ENCODE data around the gene RNF157.

Gene RNF157

DNA sequence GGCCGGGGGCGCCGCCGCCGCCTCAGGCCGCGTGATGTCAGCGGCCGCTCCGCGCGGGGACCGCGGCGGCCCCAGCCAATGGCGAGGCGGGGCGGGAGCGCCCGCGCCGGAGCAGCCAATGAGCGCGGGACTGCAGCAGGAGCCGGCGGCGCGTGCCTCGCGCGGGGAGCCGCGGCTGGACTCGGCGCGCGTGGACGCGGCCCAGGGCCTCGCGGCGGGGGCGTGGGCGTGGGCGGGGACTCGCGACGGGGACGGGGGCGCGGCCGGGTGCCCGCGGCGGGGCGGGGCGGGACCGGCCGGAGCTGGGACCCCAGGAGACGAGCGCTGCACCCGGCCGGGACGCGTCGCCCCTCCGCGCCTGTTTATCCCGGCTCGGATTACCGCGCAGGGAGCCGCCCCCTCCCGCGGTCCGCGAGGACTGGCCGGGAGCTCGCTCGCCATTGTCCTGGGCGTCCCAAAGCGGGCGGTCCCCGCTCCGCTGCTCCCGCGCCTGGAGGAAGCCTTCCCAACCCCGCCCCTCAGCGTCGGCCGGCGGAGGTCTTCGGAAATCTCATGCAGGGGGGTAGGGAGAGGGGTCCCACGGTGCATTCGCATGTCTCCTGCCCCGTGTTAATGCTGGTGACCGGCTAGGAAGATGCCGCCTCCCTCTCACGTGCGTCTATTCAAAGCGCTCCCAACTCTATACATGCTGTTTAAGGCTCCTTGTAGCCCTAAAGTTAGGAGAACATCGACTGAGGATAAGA is at the start of gene RNF157:
Gene RNF157 (minus strand): TSS at position 33 of the 743 bp plus-strand sequence. CDS start 253 bp downstream, outside the sequence.
- Histone ChIP-seq H3K9me3 (ENCODE audit: low read length) (no peaks in the 10 kb centered on the region), H3K36me3 (ENCODE audit: insufficient read depth, low read length) (no peaks in the 10 kb centered on the region), H3K27me3 (ENCODE audit: control insufficient read depth in 1 of 2, insufficient read depth in 2 of 2, low read length in 2 of 2) (peaks cover 8 to 16% of the 10 kb centered on the region in 2 donors), H3K27ac (ENCODE audit: low read depth, low read length) (no peak within 1 kb of the TSS), H3K9ac (ENCODE audit: low read length) (no peak within 1 kb of the TSS), H3K4me3 (ENCODE audit: low read depth in 1 of 2, low read length in 2 of 2) (peak within 1 kb of the TSS; percentile 58 to 59), H3K4me1 (ENCODE audit: insufficient read depth, low read length) (peaks cover 6% of the 10 kb centered on the region)

DNA sequence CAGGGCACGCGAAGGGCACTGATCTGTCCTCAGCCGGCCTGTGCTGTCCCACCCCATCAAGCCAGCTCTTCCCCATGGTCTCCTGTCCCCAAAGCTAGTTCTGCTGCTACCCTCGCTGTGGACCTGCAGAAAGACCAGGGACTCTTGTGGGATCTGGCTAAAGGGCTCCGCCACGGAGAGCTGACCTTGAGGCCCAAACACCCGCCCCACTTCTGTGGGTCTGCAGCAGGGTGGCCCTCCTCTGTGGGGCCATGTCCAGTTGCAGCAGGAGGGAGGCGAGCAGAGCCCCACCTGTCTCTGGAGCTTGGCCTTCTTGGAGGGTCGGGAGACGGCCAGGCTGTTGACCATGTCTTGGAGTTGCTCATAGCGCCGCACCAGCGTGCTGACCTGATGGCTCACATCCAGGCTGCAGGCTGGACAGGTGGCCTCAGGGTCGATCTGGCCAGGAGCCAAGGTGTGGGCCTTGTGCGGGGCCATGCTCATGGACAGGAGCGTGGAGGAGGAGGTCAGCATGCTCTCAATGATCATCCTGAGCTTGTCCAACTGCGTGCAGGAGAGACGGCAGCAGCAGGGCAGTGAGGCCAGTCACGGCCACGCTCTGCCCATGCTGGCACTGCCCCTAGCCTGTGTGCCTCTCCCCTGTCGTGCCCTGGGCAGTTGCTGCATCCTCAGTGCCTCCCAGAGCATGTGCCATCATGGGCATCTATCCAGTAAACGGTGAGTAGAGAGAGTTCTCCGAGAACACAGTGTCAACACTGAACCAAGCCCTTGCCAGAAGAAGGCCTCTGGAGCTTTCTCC is 41.5 kb upstream of the RNF157 start:
- H3K9ac ChIP-seq (ENCODE audit: low read length) = no peak overlapping the region
- no peak overlapping the region for H3K27ac ChIP-seq (ENCODE audit: low read depth, low read length)
- H3K27me3 ChIP-seq (ENCODE audit: control insufficient read depth in 1 of 2, insufficient read depth in 2 of 2, low read length in 2 of 2) = no peaks in the 10 kb centered on the region
- H3K4me1 ChIP-seq (ENCODE audit: insufficient read depth, low read length) = peaks cover 12% of the 10 kb centered on the region
- no peaks in the 10 kb centered on the region for H3K36me3 ChIP-seq (ENCODE audit: insufficient read depth, low read length)
- H3K4me3 ChIP-seq (ENCODE audit: low read depth in 1 of 2, low read length in 2 of 2) = no peak overlapping the region
- no peaks in the 10 kb centered on the region for H3K9me3 ChIP-seq (ENCODE audit: low read length)

GRCh38 chr17:76280650-76281049 is 40.4 kb upstream of the RNF157 start:
- no peak overlapping the region for H3K4me3 ChIP-seq (ENCODE audit: low read depth in 1 of 2, low read length in 2 of 2)
- no peaks in the 10 kb centered on the region for H3K36me3 ChIP-seq (ENCODE audit: insufficient read depth, low read length)
- no peaks in the 10 kb centered on the region for H3K27me3 ChIP-seq (ENCODE audit: control insufficient read depth in 1 of 2, insufficient read depth in 2 of 2, low read length in 2 of 2)
- H3K4me1 ChIP-seq (ENCODE audit: insufficient read depth, low read length) = peaks cover 12% of the 10 kb centered on the region
- no peaks in the 10 kb centered on the region for H3K9me3 ChIP-seq (ENCODE audit: low read length)
- no peak overlapping the region for H3K9ac ChIP-seq (ENCODE audit: low read length)
- no peak overlapping the region for H3K27ac ChIP-seq (ENCODE audit: low read depth, low read length)

GRCh38 chr17:76279742-76280287 is 39.5 kb upstream of the RNF157 start:
- H3K4me3 ChIP-seq (ENCODE audit: low read depth in 1 of 2, low read length in 2 of 2) = no peak overlapping the region
- H3K9ac ChIP-seq (ENCODE audit: low read length) = no peak overlapping the region
- H3K27ac ChIP-seq (ENCODE audit: low read depth, low read length) = no peak overlapping the region
- no peaks in the 10 kb centered on the region for H3K36me3 ChIP-seq (ENCODE audit: insufficient read depth, low read length)
- no peaks in the 10 kb centered on the region for H3K9me3 ChIP-seq (ENCODE audit: low read length)
- no peaks in the 10 kb centered on the region for H3K27me3 ChIP-seq (ENCODE audit: control insufficient read depth in 1 of 2, insufficient read depth in 2 of 2, low read length in 2 of 2)
- peaks cover 12% of the 10 kb centered on the region for H3K4me1 ChIP-seq (ENCODE audit: insufficient read depth, low read length)

DNA sequence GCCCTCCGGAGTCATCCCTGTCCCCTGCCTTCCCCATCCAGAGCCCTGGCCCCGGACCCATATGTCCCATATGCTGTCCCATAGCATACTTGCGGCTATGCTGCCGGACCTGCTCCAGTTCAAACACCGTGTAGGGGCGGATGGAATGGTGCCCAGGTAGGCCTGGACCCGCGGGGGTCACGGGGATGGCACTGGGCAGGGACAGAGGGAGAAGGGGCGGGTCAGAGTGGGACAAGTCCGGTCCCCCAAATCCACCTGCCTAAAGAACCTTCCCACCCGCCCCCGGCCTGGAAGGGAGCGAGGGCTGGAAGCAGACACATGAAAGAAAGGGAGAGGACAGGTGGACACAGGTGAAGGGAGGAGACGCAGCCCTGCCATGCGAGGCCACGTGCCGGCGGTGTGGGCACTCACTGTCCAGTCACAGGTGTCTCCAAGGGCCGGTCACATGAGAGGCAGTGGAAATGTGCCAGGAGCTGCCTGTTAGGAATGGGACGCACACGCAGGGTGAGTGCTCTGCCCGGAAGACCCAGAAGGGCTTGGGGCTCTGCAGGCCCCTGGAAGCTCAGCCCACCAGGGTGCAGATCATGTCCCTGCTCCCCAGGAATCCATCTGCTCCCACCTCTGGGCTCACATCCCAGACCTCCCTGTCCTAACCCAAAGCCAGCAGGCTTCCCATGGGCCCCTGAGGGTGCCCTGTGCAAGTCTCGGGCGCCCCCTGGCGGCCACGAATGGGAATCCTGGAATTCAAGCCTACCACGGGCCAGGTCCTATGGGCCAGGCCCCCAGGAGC is 38.9 kb upstream of the RNF157 start:
- Histone ChIP-seq H3K9ac (ENCODE audit: low read length) (no peak overlapping the region), H3K4me3 (ENCODE audit: low read depth in 1 of 2, low read length in 2 of 2) (no peak overlapping the region), H3K27ac (ENCODE audit: low read depth, low read length) (no peak overlapping the region), H3K27me3 (ENCODE audit: control insufficient read depth in 1 of 2, insufficient read depth in 2 of 2, low read length in 2 of 2) (no peaks in the 10 kb centered on the region), H3K4me1 (ENCODE audit: insufficient read depth, low read length) (peaks cover 12% of the 10 kb centered on the region), H3K9me3 (ENCODE audit: low read length) (no peaks in the 10 kb centered on the region), H3K36me3 (ENCODE audit: insufficient read depth, low read length) (no peaks in the 10 kb centered on the region)

DNA sequence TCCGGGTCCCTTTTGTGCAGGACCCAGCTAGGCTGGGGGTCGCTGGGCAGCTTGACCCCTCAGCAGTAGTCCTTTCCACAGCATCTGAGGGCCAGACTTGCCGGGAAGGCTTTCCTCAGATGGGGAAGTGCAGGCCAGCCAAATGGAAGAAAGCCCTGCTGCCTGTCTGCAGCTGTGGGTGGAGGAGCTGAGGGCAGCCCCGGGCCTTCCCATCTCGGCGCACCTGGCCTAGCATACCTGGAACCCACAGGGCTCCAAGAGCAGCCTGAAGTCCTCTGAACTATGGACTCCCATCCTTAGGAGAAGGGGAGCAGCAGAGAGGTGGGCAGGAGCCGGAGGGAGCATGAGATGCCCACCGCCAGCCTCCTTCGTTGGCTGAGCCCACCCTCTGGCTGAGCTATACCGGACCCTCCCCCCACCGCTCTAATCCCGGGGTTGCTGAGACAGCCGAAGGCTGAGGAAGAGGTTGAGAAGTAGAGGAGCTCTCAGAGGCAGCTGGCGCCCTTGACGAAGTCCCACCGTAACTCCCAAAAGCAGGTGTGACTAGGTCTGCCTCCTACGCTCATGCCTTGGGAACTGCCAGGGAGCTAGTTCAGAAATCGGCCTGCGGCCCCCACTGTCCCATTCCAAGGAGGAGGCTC is 38.1 kb upstream of the RNF157 start:
- no peak overlapping the region for H3K9ac ChIP-seq (ENCODE audit: low read length)
- H3K9me3 ChIP-seq (ENCODE audit: low read length) = no peaks in the 10 kb centered on the region
- H3K27ac ChIP-seq (ENCODE audit: low read depth, low read length) = no peak overlapping the region
- no peaks in the 10 kb centered on the region for H3K27me3 ChIP-seq (ENCODE audit: control insufficient read depth in 1 of 2, insufficient read depth in 2 of 2, low read length in 2 of 2)
- H3K4me3 ChIP-seq (ENCODE audit: low read depth in 1 of 2, low read length in 2 of 2) = no peak overlapping the region
- H3K36me3 ChIP-seq (ENCODE audit: insufficient read depth, low read length) = no peaks in the 10 kb centered on the region
- peaks cover 12% of the 10 kb centered on the region for H3K4me1 ChIP-seq (ENCODE audit: insufficient read depth, low read length)

GRCh38 chr17:76277300-76278267 is 37.3 kb upstream of the RNF157 start:
- no peaks in the 10 kb centered on the region for H3K36me3 ChIP-seq (ENCODE audit: insufficient read depth, low read length)
- peaks cover 12% of the 10 kb centered on the region for H3K4me1 ChIP-seq (ENCODE audit: insufficient read depth, low read length)
- H3K4me3 ChIP-seq (ENCODE audit: low read depth in 1 of 2, low read length in 2 of 2) = no peak overlapping the region
- no peaks in the 10 kb centered on the region for H3K27me3 ChIP-seq (ENCODE audit: control insufficient read depth in 1 of 2, insufficient read depth in 2 of 2, low read length in 2 of 2)
- H3K9ac ChIP-seq (ENCODE audit: low read length) = no peak overlapping the region
- no peaks in the 10 kb centered on the region for H3K9me3 ChIP-seq (ENCODE audit: low read length)
- no peak overlapping the region for H3K27ac ChIP-seq (ENCODE audit: low read depth, low read length)

- Histone ChIP-seq H3K4me3 (ENCODE audit: low read depth in 1 of 2, low read length in 2 of 2) (no peak overlapping the region), H3K4me1 (ENCODE audit: insufficient read depth, low read length) (peaks cover 15% of the 10 kb centered on the region), H3K9ac (ENCODE audit: low read length) (no peak overlapping the region), H3K36me3 (ENCODE audit: insufficient read depth, low read length) (no peaks in the 10 kb centered on the region), H3K27me3 (ENCODE audit: control insufficient read depth in 1 of 2, insufficient read depth in 2 of 2, low read length in 2 of 2) (no peaks in the 10 kb centered on the region), H3K9me3 (ENCODE audit: low read length) (no peaks in the 10 kb centered on the region), H3K27ac (ENCODE audit: low read depth, low read length) (no peak overlapping the region)
These were observed 36.4 kb upstream of the RNF157 start for GRCh38 chr17:76276461-76277299.

DNA sequence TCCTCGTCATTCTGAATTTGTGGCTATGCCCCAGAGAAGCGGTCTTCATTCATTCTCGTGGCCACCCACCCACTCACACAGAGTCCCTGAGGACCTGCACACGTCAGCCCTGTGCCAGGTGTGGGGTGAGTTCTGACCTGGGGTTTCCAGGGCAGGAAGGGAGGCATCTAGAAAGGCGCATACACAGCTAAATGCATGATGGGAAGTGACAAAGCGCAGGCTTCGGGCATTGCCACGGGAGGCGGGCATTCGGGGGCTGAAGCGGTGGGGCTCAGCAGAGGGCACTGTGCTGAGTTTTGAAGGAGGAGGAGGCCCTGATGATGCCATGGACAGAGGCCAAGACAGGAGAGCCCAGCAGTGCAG is 35.8 kb upstream of the RNF157 start:
- no peaks in the 10 kb centered on the region for H3K9me3 ChIP-seq (ENCODE audit: low read length)
- H3K27ac ChIP-seq (ENCODE audit: low read depth, low read length) = no peak overlapping the region
- H3K27me3 ChIP-seq (ENCODE audit: control insufficient read depth in 1 of 2, insufficient read depth in 2 of 2, low read length in 2 of 2) = no peaks in the 10 kb centered on the region
- H3K4me3 ChIP-seq (ENCODE audit: low read depth in 1 of 2, low read length in 2 of 2) = no peak overlapping the region
- H3K4me1 ChIP-seq (ENCODE audit: insufficient read depth, low read length) = peaks cover 21% of the 10 kb centered on the region
- no peak overlapping the region for H3K9ac ChIP-seq (ENCODE audit: low read length)
- H3K36me3 ChIP-seq (ENCODE audit: insufficient read depth, low read length) = no peaks in the 10 kb centered on the region
